ENCODE results near the gene RPH3AL. TPM values are rescaled to one million over a fixed set of nuclear protein-coding genes. Genes with fewer than 3 reads are reported as not detected.
"Not testable (repeated sequence)": the region's sequence is repeated elsewhere in the genome, so short reads cannot be mapped to it uniquely, and the experiment has no call there.

RPH3AL gene
- total RNA-seq, 1 donor from 2014 or later: 40.8 TPM

DNA sequence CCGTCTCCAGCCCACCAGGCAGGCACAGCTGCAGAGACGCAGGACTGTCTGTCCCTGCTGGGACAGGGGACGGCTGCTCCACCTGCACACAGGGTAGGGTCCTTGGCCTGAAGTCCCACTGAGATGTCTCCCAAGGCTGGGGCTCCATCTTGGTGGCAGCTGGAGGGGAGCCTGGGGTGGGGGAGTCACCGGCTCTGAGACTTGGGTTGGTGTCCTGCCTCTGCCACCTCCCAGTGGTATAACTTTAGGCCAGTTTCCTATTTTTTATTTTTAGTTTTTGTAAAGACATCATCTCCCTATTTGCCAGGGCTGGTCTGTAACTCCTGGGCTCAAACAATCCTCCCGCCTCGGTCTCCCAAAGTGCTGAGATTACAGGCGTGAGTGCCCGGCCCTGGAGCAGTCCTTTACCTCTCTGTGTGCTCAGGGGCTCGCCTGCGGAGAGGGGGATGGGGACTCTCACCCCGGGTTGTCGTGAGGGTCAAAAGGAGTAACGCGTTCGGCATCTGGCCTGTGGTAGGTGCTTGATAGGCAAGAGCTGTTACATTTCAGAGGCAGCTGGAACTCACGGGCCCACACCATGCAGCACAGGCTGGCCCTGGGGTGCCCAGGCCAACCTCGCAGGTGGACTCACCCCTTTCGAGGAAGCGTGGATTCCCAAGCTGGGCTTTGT, 124.5 kb downstream of the RPH3AL start:
- DNase-seq (ENCODE audit: low read depth): no peak
- TF ChIP-seq, protein P1, sequence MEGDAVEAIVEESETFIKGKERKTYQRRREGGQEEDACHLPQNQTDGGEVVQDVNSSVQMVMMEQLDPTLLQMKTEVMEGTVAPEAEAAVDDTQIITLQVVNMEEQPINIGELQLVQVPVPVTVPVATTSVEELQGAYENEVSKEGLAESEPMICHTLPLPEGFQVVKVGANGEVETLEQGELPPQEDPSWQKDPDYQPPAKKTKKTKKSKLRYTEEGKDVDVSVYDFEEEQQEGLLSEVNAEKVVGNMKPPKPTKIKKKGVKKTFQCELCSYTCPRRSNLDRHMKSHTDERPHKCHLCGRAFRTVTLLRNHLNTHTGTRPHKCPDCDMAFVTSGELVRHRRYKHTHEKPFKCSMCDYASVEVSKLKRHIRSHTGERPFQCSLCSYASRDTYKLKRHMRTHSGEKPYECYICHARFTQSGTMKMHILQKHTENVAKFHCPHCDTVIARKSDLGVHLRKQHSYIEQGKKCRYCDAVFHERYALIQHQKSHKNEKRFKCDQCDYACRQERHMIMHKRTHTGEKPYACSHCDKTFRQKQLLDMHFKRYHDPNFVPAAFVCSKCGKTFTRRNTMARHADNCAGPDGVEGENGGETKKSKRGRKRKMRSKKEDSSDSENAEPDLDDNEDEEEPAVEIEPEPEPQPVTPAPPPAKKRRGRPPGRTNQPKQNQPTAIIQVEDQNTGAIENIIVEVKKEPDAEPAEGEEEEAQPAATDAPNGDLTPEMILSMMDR (conservative IDR thresholded peaks at IDR 0.05; ENCODE audit: low read depth, low read length): no peak
- no peak overlapping the region for H3K4me3 ChIP-seq (ENCODE audit: low read depth, low read length)

DNA sequence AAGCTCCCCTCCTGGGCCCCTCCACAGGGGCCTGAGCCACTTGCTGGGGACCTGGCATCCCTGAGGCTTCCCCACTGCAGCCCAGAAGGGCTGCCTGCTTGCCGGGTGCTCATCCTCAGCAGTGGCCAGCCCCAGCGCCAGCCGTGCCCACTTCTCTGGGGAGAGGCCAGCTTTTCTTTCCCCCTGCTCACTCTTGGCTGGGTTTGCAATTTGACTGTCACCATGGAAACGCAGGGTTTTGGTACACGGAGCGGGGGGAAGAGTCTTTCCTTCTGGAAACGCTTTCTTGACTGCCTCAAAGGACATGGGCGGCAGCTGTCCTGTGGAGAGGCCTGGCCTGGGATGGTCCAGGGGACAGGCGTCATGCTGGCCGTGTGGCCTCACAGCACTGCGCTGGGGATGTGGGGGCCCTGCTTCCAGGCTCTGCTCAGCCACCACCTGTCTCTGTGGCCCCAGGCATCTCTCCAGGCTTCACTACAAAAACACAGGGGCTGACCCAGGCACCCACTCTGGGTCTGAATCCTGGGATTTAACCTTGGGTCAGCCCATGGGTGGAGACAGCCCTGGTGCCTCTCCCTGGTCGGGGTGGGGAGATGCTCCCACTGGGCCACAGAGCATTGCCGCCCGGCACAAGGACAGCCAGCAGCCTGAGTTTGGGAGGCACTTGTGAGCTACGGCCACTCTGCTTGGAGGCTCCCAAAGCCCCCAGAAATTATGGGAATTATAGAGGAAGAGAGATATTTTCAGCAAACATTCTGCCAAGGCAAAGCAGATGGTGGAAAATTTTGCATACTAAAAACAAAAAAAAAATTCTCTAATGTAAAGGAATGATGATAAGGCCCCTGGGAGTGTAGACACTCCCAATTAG, 125.3 kb downstream of the RPH3AL start:
- TF ChIP-seq, protein P1 (conservative IDR thresholded peaks at IDR 0.05; ENCODE audit: low read depth, low read length): no peak
- H3K4me3 ChIP-seq (ENCODE audit: low read depth, low read length): no peak overlapping the region

DNA sequence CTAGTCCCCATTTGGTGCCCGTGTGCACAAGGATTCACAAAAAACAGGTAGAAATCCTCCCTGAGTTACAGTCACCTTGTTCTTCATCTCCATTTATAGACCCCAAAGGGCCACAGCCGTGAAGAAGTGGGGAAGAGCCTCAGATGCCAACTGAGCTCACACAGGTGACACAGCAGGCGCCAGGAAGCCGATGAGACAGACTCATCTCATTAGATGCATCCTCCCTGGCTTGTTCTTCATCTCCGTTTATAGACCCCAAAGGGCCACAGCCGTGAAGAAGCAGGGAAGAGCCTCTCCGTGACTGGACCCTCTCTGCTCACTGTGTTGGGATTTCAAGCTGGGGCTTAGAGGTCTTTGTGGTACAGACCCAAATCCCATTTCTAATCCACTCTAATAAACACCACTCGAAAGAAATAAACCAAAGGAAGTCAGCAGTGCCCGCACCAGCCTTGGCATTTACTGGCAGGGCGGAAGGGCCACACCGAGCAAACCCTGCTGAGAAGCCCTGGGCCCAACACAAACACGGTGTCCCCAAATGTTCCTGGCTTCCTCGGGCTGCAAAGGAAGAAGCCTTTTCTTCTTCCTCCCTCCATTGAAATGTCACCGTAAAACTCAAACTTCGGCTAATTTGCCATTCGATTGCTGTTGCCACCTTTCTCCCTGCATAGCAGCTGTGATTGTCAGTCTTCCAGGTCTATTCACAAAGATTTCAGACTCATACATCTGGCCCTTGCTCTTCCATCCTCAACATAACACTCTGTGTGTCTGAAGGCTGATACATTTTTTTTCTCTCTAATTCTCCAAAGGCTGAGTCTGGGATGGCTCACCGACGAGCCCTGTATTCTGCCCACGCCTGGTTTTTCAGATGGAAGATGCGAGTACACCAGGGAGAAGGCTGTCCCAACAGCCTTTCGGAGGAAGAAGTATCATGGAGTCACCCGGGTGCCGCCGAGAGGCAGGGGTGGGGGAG, 126.2 kb downstream of the RPH3AL start:
- TF ChIP-seq, protein P1 (conservative IDR thresholded peaks at IDR 0.05; ENCODE audit: low read depth, low read length): no peak

More for the DNA sequence above, 125.3 kb downstream of the RPH3AL start:
- DNase-seq (ENCODE audit: low read depth): no peak

DNA sequence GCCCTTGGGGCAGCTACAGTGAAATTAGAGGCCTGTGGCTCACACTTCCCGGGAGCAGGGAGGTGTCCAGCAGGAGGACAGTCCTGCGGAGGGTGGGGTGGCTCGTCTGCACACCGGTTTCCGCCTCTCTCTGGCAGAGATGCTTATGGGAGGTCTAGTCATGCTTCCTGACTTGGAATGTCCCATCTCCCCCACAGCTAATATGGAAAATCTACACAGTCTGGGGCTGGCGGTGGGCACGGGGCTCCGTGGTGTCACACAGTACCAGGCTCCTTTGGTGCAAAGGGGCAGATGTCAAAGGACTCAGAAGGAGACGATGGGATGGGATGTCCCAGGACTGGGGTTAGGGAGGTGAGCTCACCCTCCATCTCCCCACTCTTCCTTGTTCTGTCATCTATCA, 127.1 kb downstream of the RPH3AL start:
- H3K4me3 ChIP-seq (ENCODE audit: low read depth, low read length): no peak overlapping the region
- DNase-seq (ENCODE audit: low read depth): no peak
- TF ChIP-seq, protein P1 (conservative IDR thresholded peaks at IDR 0.05; ENCODE audit: low read depth, low read length): no peak

More for the DNA sequence above, 126.2 kb downstream of the RPH3AL start:
- H3K4me3 ChIP-seq (ENCODE audit: low read depth, low read length): no peak overlapping the region
- no peak for DNase-seq (ENCODE audit: low read depth)

DNA sequence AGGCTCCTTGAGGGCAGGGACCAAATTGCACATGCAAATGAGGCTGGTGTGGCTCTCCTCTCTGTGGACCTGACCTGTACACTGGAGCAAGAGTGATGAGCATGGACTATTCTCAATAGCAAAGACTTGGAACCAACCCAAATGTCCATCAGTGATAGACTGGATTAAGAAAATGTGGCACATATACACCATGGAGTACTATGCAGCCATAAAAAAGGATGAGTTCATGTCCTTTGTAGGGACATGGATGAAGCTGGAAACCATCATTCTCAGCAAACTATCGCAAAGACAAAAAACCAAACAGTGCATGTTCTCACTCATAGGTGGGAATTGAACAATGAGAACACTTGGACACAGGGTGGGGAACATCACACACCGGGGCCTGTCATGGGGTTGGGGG, 128.0 kb downstream of the RPH3AL start:
- not testable (repeated sequence) for DNase-seq (ENCODE audit: low read depth); H3K4me3 ChIP-seq (ENCODE audit: low read depth, low read length)

DNA sequence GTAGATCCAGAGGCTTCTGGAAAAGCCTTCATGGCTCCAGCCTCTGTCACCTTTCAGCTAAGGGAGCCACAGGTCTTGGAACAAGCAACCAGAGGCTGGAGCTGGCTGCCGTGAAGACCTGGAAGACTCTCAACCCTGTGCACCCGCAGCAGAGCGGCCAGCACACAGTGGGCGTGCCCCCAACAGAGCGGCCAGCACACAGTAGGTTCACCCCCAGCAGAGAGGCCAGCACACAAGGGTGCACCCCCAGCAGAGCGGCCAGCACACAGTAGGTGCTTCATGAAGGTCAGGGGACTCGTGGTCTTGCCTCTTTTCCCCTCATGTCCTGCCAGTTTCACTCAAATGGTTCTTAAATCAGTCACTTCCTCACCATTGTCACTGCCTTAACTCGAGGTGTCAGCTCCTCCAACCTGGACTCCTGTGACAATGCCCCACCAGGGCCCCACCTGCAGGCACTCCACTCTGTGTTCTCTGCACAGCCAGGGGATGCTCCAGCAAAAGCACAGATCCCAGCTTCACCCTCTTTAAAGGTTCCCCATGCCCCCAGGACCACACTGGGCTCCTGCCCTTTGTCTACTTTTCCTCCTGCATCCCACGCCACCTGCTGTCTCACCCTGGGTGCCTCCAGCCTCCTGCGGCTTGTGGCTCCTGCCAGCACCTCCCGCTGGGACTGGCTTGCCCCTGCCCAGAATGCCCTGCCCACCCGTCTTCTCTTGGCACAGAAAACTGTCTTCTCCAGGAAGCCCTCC, 128.7 kb downstream of the RPH3AL start:
- no peak for DNase-seq (ENCODE audit: low read depth)
- no peak overlapping the region for H3K4me3 ChIP-seq (ENCODE audit: low read depth, low read length)
- TF ChIP-seq, protein P1 (conservative IDR thresholded peaks at IDR 0.05; ENCODE audit: low read depth, low read length): no peak

All from epithelial cell of proximal tubule (primary cell).